Gastroesophageal sphincter (tissue), 3 donors: ENCODE measurements around the gene SDF4.

Experiments
- EP300 ChIP-seq: sonication (generic); formaldehyde crosslinking; IDR thresholded peaks from one replicate; pipeline ENCODE4 v1.6.1; 2017; ENCODE audit warnings: antibody characterized with exemption, mild to moderate bottlenecking
- TF ChIP-seq, protein P1 (sequence below), 4 experiments: fragments of 200-600 bp in 2 of 4; fragments of 450-650 bp in 2 of 4; sonication (generic) in 1 of 4; IDR thresholded peaks; one replicate each; pipeline ENCODE4 v1.5.1; 2017 to 2019; ENCODE audit warnings: antibody characterized with exemption in 4 of 4, mild to moderate bottlenecking in 2 of 4, moderate library complexity in 2 of 4

DNA sequence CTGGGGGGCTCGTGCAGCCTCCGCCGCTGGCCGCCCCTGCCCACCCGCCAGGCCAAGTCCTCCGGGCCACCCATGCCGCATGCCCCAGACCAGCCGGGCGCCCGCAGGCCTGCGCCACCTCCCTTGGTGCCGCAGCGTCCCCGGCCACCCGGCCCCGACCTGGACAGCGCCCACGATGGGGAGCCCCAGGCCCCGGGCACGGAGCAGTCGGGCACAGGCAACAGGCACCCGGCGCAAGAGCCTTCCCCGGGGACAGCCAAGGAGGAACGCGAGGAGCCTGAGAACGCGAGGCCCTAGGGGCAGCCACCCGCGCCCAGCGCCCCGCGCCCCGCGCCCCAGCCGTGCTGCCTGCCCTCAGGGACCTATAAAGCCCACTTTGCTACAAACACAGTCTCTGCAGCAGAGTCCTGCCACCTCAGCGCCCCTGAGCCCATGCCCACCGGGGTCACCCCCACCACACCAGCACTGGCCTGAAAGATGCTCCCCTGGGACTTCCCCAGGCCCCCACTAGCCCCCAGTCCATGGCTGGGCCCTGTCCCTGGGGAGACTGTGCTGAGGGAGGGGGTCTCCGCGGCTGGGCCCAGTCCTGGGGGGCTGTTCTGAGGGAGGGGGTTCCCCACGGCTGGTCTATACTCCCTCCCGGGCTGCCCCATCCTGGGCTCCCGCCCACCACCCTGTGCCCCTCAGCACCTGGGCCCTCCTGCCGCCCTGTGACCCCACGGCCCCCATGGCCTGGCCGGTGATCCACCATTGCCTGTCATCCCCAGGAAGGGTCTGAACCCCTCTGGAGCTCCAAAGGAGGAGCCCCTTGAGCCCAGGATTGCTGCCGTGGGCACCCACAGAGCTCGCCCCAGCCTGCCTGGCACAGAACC lies 34.0 kb downstream of the SDF4 start:
- TF ChIP-seq EP300: no peak
- TF ChIP-seq, protein P1, sequence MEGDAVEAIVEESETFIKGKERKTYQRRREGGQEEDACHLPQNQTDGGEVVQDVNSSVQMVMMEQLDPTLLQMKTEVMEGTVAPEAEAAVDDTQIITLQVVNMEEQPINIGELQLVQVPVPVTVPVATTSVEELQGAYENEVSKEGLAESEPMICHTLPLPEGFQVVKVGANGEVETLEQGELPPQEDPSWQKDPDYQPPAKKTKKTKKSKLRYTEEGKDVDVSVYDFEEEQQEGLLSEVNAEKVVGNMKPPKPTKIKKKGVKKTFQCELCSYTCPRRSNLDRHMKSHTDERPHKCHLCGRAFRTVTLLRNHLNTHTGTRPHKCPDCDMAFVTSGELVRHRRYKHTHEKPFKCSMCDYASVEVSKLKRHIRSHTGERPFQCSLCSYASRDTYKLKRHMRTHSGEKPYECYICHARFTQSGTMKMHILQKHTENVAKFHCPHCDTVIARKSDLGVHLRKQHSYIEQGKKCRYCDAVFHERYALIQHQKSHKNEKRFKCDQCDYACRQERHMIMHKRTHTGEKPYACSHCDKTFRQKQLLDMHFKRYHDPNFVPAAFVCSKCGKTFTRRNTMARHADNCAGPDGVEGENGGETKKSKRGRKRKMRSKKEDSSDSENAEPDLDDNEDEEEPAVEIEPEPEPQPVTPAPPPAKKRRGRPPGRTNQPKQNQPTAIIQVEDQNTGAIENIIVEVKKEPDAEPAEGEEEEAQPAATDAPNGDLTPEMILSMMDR (IDR thresholded peaks at IDR 0.05): no peak
